ENCODE data around the gene PCED1B. TPM values are rescaled to one million over a fixed set of nuclear protein-coding genes. Genes with fewer than 3 reads are reported as not detected.

Gene PCED1B
- total and polyA plus RNA-seq, 2 donors (not counting 1 experiment from before 2014, with no cell fraction given), result 26.2 to 45.8 TPM

DNA sequence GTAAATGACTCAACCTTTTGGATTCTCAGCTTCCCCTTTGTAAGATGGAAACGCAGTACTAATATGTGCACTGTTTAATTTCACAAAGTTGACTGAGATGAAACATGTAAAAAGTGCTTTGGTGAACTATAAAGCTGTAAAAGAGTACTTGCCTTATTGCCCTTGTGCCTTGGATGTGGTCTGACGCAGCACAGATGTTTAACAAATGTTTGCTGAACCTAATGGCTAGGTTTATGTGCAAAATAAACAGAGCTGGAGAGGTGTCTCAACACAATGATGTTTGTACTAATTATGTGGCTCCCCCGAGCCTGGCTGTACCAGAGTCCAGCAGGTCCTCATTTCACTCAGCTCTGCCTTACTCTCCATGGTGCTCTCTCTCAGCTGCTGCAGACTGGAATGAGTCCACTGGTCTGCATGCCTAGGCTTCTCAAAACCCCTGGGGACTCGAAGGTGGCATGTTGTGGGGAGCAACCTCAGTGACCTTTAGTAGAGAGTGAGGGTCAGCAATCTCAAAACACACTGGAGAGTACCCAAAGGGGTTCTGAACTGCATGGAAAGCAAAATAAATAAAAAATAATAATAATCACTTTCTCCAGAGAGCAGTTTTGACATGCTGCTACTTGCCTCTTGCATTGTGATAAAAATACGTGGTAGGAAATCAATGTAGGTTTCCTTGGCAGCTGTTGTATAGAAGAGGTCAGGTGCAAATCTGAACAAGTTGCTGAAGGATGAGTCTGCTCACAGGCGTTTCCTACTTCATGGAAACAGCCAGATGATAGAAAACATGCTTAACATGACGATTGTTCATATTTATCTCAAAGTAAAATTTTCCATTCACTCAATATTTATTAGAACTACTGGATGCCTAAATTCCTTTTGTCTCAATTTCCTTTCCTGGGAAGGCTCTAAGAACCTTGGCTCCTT, 8.9 kb downstream of the PCED1B start:
- TF ChIP-seq EZH2 (IDR thresholded peaks at IDR 0.05; ENCODE audit: borderline replicate concordance, insufficient read depth, low read depth, low read length, poor library complexity, severe bottlenecking), result no peak
- TF ChIP-seq, protein P1, sequence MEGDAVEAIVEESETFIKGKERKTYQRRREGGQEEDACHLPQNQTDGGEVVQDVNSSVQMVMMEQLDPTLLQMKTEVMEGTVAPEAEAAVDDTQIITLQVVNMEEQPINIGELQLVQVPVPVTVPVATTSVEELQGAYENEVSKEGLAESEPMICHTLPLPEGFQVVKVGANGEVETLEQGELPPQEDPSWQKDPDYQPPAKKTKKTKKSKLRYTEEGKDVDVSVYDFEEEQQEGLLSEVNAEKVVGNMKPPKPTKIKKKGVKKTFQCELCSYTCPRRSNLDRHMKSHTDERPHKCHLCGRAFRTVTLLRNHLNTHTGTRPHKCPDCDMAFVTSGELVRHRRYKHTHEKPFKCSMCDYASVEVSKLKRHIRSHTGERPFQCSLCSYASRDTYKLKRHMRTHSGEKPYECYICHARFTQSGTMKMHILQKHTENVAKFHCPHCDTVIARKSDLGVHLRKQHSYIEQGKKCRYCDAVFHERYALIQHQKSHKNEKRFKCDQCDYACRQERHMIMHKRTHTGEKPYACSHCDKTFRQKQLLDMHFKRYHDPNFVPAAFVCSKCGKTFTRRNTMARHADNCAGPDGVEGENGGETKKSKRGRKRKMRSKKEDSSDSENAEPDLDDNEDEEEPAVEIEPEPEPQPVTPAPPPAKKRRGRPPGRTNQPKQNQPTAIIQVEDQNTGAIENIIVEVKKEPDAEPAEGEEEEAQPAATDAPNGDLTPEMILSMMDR (IDR thresholded peaks at IDR 0.05), result no peak
- Histone ChIP-seq H3K27ac (ENCODE audit: low read length in 2 of 2) (no peak overlapping the region), H3K9ac (ENCODE audit: low read length) (no peak overlapping the region), H3K79me2 (ENCODE audit: control insufficient read depth, insufficient read depth, low read length) (no peaks in the 10 kb centered on the region), H3K4me3 (ENCODE audit: control extremely low read depth in 1 of 5, extremely low read depth in 1 of 5, insufficient read depth in 1 of 5, low read depth in 2 of 5, low read length in 4 of 5) (no peak overlapping the region), H4K20me1 (ENCODE audit: control insufficient read depth, insufficient read depth, low read length, poor library complexity, severe bottlenecking) (no peaks in the 10 kb centered on the region), H3K27me3 (replicated peaks in 1 of 4; ENCODE audit: control extremely low read depth in 1 of 4, control insufficient read depth in 3 of 4, insufficient read depth in 4 of 4, low read length in 3 of 4) (no peaks in the 10 kb centered on the region), H2AFZ (ENCODE audit: insufficient read depth, low read depth, low read length, poor library complexity, severe bottlenecking) (no peak overlapping the region), H3K9me3 (ENCODE audit: control extremely low read depth in 1 of 3, control insufficient read depth in 2 of 3, insufficient read depth in 1 of 3, low read length in 2 of 3) (peaks cover 0 to 1% (median 0%) of the 10 kb centered on the region in 3 donors), H3K36me3 (replicated peaks in 1 of 2; ENCODE audit: control extremely low read depth in 1 of 2, control insufficient read depth in 1 of 2, extremely low read depth in 1 of 2, insufficient read depth in 2 of 2, low read length in 1 of 2) (no peaks in the 10 kb centered on the region), H3K4me2 (replicated peaks; ENCODE audit: low read depth, low read length, poor library complexity, severe bottlenecking) (no peak overlapping the region), H3K4me1 (ENCODE audit: control insufficient read depth in 2 of 2, insufficient read depth in 2 of 2, low read length in 2 of 2) (peaks cover 14 to 15% of the 10 kb centered on the region in 2 donors)
- POLR2A ChIA-PET, result no interaction called here
- no peaks in the 10 kb centered on the region for H3K27me3 Mint-ChIP-seq
- WGBS (ENCODE audit: insufficient coverage), result 73% methylated on average over 3 of the region's 7 CpGs
- no peak overlapping the region for H3K27ac Mint-ChIP-seq
- peaks cover 25% of the 10 kb centered on the region for H3K4me1 Mint-ChIP-seq
- CTCF ChIA-PET, result interaction anchor here (1.4 kb wide), 1 partner anchor 310 kb away, joined by 6 read pairs; no protein-coding TSS in a partner anchor
- ATAC-seq (ENCODE audit: low read depth), result no peak
- H3K9me3 Mint-ChIP-seq (ENCODE audit: insufficient read depth), result peaks cover 3% of the 10 kb centered on the region
- no peak overlapping the region for H3K4me3 Mint-ChIP-seq
- no peak for DNase-seq
- intact Hi-C loops (cut with micrococcal nuclease), result loop anchor here (10.0 kb wide), 1 partner anchor 47 kb away; no protein-coding TSS in a partner anchor

DNA sequence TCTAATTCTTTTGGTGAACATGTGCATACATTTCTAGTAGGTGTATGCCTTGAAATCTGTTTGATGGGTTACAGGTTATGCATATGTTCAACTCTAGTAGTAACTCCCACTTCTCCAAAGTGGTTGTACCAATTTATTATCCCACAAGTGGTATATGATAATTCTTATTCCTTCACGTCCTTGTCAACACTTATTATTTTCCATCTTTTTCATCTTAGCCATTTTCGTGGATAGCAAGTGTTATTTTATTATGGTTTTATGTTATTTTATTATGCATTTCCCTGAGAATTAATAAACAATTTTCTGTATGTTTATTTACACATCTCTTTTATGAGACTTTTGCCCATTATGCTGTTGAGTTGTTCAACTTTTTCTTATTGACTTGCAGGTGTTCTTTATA, 11.6 kb downstream of the PCED1B start:
- Histone ChIP-seq H3K9me3 (ENCODE audit: control extremely low read depth in 1 of 3, control insufficient read depth in 2 of 3, insufficient read depth in 1 of 3, low read length in 2 of 3) (peaks cover 0 to 1% (median 0%) of the 10 kb centered on the region in 3 donors), H3K79me2 (ENCODE audit: control insufficient read depth, insufficient read depth, low read length) (no peaks in the 10 kb centered on the region), H3K27me3 (replicated peaks in 1 of 4; ENCODE audit: control extremely low read depth in 1 of 4, control insufficient read depth in 3 of 4, insufficient read depth in 4 of 4, low read length in 3 of 4) (no peaks in the 10 kb centered on the region), H3K4me3 (ENCODE audit: control extremely low read depth in 1 of 5, extremely low read depth in 1 of 5, insufficient read depth in 1 of 5, low read depth in 2 of 5, low read length in 4 of 5) (no peak overlapping the region), H2AFZ (ENCODE audit: insufficient read depth, low read depth, low read length, poor library complexity, severe bottlenecking) (no peak overlapping the region), H3K36me3 (replicated peaks in 1 of 2; ENCODE audit: control extremely low read depth in 1 of 2, control insufficient read depth in 1 of 2, extremely low read depth in 1 of 2, insufficient read depth in 2 of 2, low read length in 1 of 2) (no peaks in the 10 kb centered on the region), H3K4me2 (replicated peaks; ENCODE audit: low read depth, low read length, poor library complexity, severe bottlenecking) (no peak overlapping the region), H3K4me1 (ENCODE audit: control insufficient read depth in 2 of 2, insufficient read depth in 2 of 2, low read length in 2 of 2) (peaks cover under 1 to 1% of the 10 kb centered on the region in 2 donors), H3K9ac (ENCODE audit: low read length) (no peak overlapping the region), H3K27ac (ENCODE audit: low read length in 2 of 2) (no peak overlapping the region), H4K20me1 (ENCODE audit: control insufficient read depth, insufficient read depth, low read length, poor library complexity, severe bottlenecking) (no peaks in the 10 kb centered on the region)
- H3K27ac Mint-ChIP-seq, result no peak overlapping the region
- no peaks in the 10 kb centered on the region for H3K27me3 Mint-ChIP-seq
- peaks cover 3% of the 10 kb centered on the region for H3K9me3 Mint-ChIP-seq (ENCODE audit: insufficient read depth)
- WGBS (ENCODE audit: insufficient coverage), result no CpG with 5 or more reads among the region's 2 CpGs
- POLR2A ChIA-PET, result no interaction called here
- CTCF ChIA-PET, result no interaction called here
- ATAC-seq (ENCODE audit: low read depth) (no peak), DNase-seq (no peak)
- no peak overlapping the region for H3K4me3 Mint-ChIP-seq
- no peak for TF ChIP-seq EZH2 (IDR thresholded peaks at IDR 0.05; ENCODE audit: borderline replicate concordance, insufficient read depth, low read depth, low read length, poor library complexity, severe bottlenecking)
- TF ChIP-seq, protein P1 (IDR thresholded peaks at IDR 0.05), result no peak
- H3K4me1 Mint-ChIP-seq, result peaks cover 2% of the 10 kb centered on the region
- intact Hi-C loops (cut with micrococcal nuclease), result no loop called here
